HUES64 (cell line): ENCODE measurements around the gene MSI2.

Experiments used
- H3K27ac ChIP-seq: 2 replicates; pipeline ENCODE4 v1.7.0; 2013; ENCODE audit warnings: low read depth, low read length, inconsistent platforms
- H3K27me3 ChIP-seq: 2 replicates; pipeline ENCODE4 v1.6.1; 2013; ENCODE audit warnings: mild to moderate bottlenecking, low read length; ENCODE audit not compliant: insufficient read depth
- H3K36me3 ChIP-seq: 2 replicates; pipeline ENCODE4 v1.6.1; 2013; ENCODE audit warnings: mild to moderate bottlenecking, low read length; ENCODE audit not compliant: insufficient read depth
- H3K4me1 ChIP-seq: 2 replicates; pipeline ENCODE4 v1.6.1; 2013; ENCODE audit warnings: mild to moderate bottlenecking, low read length, moderate library complexity; ENCODE audit not compliant: insufficient read depth
- H3K4me3 ChIP-seq: 2 replicates; pipeline ENCODE4 v1.5.1; 2013; ENCODE audit warnings: mild to moderate bottlenecking, low read length, moderate library complexity
- H3K9ac ChIP-seq: 2 replicates; pipeline ENCODE4 v1.6.1; 2013; ENCODE audit warnings: mild to moderate bottlenecking, low read depth, low read length
- H3K9me3 ChIP-seq: 2 replicates; pipeline ENCODE4 v1.6.1; 2013; ENCODE audit warnings: low read depth, low read length; ENCODE audit not compliant: insufficient read depth
- WGBS: fragments of 150-250, 120-280 bp; methylation state at CpG from one replicate; pipeline ENCODE4 v1.1.7; 2013; ENCODE audit warnings: missing lambda C conversion rate; 5-methylcytosine and 5-hydroxymethylcytosine counted together

The MSI2 gene

DNA sequence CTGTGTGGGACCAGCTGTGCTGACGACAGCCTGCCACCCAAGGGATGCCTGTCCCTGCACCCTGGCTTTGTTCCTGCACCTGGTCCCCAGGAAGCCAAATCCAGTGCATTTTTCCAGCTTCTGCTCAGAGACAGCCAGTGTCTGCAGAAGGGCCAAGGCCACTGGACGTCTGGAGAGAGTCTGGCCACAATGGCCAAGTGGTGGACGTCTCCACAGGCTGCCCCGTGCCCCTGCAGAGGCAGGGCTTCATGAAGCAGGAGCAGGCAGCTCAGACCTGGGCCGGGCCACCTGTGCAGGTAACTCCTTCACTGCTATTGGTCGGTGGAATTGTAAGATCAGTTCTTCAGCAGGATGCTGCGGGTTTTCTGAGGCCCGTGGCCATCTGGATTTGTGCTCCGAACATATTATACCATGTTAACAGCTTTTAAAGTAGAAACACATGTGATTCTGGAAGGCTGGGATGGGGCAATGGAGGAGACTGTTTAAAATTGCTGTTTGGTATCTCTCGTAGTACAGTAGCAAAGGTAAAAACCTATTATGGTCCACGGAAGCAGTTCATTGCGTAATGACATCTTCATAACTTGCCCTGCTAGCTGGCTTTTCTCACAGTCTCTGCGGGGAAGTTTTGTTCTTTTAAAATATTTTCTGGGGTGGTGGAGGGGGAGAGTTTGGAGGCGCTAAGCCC is 303.5 kb downstream of the MSI2 start:
- Histone ChIP-seq H3K27ac (no peak overlapping the region), H3K27me3 (no peaks in the 10 kb centered on the region), H3K4me3 (no peak overlapping the region), H3K9me3 (no peaks in the 10 kb centered on the region), H3K4me1 (peaks cover 14% of the 10 kb centered on the region), H3K36me3 (no peaks in the 10 kb centered on the region), H3K9ac (no peak overlapping the region)
- 93% methylated on average over 13 of the region's 14 CpGs for WGBS

DNA sequence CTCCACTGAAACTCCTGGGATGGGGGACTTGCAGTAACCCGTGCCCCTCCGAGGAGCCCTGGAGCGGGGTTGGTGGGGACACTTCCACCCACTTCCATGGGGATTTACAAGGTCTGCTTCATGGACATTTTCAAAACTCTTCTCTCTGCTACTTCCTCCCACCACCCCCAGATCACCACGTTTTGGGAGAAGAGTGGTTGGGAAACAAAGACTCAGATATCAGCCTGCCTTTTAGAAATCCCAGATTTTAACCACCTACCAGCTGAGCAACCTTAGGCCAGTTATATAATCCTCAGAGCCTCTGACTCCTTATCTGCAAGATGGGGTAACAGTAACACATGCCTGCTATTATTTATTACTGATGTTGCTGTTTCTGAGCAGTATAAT is 304.0 kb downstream of the MSI2 start:
- H3K9me3 ChIP-seq = no peaks in the 10 kb centered on the region
- no peak overlapping the region for H3K4me3 ChIP-seq
- H3K9ac ChIP-seq = no peak overlapping the region
- H3K27me3 ChIP-seq = no peaks in the 10 kb centered on the region
- H3K36me3 ChIP-seq = no peaks in the 10 kb centered on the region
- peaks cover 13% of the 10 kb centered on the region; the same call in 1 of the 2 replicates for H3K4me1 ChIP-seq
- no peak overlapping the region for H3K27ac ChIP-seq
- WGBS = 92% methylated on average over 4 of the region's 4 CpGs

DNA sequence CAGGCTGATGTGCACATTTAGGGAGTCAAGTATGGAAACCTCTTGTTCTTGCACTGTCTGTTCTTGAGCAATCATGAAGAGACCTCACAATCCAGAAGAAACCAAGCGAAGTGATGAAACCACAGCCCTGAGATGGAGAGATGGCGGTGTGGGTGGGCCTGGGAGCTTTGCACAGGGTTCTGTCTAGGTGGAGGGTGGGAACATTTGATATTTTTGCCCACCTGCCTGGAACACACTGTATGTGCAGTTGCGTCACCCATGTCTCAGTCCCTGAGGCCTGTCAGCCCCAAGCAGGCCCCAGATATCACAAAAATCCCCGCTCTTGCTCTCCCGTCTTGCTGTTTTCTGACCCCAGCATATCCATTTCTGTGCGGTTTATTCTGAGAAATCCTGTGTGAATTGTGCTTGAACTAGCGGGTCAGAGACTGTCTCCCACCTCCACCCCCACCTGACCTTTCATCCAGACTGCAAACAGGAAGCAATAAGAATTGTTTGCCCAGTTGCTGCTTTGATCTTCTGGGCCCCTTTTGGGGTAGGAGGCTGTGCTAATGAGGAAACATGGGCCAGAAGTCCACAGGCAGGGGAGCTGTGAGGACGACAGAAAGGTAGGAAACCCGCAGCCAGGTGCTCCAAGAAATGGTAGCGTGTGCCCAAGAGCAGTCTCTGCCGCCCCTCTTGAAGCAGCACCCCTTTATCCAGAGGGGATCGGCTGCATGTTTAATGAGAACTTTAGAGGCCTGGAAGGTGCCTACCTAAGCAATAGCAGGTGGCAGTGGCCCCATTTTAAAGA is 304.9 kb downstream of the MSI2 start:
- Histone ChIP-seq H3K9ac (no peak overlapping the region), H3K4me3 (no peak overlapping the region), H3K27me3 (no peaks in the 10 kb centered on the region), H3K36me3 (no peaks in the 10 kb centered on the region), H3K9me3 (no peaks in the 10 kb centered on the region), H3K27ac (no peak overlapping the region), H3K4me1 (peaks cover 13% of the 10 kb centered on the region; the same call in 1 of the 2 replicates)
- WGBS = 88% methylated on average over 12 of the region's 12 CpGs

DNA sequence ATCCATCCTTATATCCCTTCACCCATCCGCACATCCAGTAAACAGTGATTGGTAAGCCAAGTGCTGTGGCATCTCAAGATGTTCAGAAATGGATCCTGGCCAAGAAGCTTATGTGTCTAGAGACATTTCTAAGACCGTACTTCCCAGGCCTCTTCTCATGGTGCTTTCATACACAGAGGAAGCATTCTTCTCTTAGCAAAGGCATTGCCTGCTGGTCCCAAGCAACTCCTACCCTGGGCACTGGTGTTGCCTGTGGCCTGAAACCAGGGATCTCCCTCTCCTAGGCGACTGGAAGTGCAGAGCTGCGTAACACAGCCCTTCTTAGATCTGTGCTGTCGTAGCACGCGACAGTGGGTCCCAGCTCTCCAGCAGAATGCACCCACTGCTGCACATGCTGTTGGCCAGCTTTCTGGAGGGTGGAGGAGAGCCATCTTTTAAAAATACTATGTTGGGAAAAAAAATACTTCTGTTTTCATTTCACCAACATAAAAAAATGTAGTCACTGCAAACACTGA is 305.9 kb downstream of the MSI2 start:
- Histone ChIP-seq H3K9me3 (no peaks in the 10 kb centered on the region), H3K27me3 (no peaks in the 10 kb centered on the region), H3K4me3 (no peak overlapping the region), H3K4me1 (peaks cover 12% of the 10 kb centered on the region; the same call in 1 of the 2 replicates), H3K36me3 (no peaks in the 10 kb centered on the region), H3K27ac (no peak overlapping the region), H3K9ac (no peak overlapping the region)
- WGBS = 96% methylated on average over 7 of the region's 7 CpGs

DNA sequence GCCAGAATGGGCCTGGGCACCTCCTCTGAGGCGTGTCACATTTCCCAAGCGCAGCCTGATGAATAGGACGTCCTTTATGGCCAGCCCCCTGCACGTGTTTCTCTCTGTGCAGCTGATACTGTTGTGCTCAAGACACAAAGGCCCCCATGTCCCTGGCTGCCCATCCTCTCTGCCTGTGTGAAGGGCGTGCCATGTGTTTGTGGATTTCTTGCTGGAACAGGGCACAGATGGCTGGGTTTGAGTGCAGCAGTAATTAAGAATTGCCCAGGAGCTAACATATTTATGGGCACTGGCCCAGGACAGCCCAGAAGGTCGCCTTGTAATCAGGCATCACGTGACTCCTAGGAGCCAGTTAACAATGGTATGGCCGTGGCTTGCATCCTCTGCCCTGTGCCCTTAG is 307.6 kb downstream of the MSI2 start:
- 93% methylated on average over 8 of the region's 8 CpGs for WGBS
- Histone ChIP-seq H3K27me3 (no peaks in the 10 kb centered on the region), H3K9ac (no peak overlapping the region), H3K27ac (no peak overlapping the region), H3K4me1 (0 out of 2 replicates have a peak, but pooled peaks cover 3% of the 10 kb centered on the region), H3K36me3 (no peaks in the 10 kb centered on the region), H3K9me3 (no peaks in the 10 kb centered on the region), H3K4me3 (no peak overlapping the region)

DNA sequence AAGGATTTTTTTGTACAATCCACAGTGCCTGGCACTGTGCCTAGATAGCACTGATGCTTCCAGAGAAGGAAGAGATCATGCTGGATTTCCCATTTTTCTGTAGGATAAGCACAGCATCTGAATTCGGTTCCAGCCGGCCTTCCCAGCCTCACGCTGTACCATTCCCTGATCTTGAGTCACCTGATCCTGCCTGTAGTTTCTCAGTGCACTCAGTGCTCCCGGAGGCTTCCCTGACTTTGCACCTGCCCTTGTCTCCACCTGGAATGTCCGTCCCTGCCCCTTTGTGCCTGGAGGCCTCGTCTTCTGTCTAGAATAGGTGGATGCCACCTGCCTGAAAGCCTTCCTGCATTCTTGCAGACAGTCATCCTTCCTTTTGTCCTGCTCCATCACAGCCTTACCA is 308.9 kb downstream of the MSI2 start:
- H3K27ac ChIP-seq = no peak overlapping the region
- H3K9ac ChIP-seq = no peak overlapping the region
- H3K36me3 ChIP-seq = no peaks in the 10 kb centered on the region
- no peak overlapping the region for H3K4me3 ChIP-seq
- 0 out of 2 replicates have a peak, but pooled peaks cover 3% of the 10 kb centered on the region for H3K4me1 ChIP-seq
- H3K9me3 ChIP-seq = no peaks in the 10 kb centered on the region
- H3K27me3 ChIP-seq = no peaks in the 10 kb centered on the region
- WGBS = 95% methylated on average over 6 of the region's 6 CpGs

DNA sequence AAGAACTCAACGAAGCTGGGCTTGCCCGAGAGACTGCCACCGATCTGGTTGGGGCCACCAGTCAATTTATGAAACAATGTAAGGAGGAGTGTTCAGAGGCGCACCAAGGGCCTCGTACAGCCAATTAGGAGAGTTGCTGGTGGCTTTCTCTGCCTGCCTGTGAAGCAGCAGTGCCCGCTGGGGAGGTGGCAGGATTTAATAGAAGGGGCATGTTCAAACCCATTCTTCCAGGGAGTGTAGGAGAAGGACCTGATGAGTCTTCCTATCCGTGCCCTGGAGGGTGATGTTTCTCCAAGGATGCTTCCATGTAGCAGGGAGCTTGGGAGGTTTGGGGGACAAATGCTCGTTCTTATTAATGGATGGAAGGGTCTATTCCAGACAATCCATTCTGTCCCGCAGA is 310.4 kb downstream of the MSI2 start:
- Histone ChIP-seq H3K4me1 (0 out of 2 replicates have a peak, but pooled peaks cover 3% of the 10 kb centered on the region), H3K36me3 (no peaks in the 10 kb centered on the region), H3K27me3 (no peaks in the 10 kb centered on the region), H3K9me3 (no peaks in the 10 kb centered on the region), H3K4me3 (no peak overlapping the region), H3K9ac (no peak overlapping the region), H3K27ac (no peak overlapping the region)
- 96% methylated on average over 9 of the region's 9 CpGs for WGBS

DNA sequence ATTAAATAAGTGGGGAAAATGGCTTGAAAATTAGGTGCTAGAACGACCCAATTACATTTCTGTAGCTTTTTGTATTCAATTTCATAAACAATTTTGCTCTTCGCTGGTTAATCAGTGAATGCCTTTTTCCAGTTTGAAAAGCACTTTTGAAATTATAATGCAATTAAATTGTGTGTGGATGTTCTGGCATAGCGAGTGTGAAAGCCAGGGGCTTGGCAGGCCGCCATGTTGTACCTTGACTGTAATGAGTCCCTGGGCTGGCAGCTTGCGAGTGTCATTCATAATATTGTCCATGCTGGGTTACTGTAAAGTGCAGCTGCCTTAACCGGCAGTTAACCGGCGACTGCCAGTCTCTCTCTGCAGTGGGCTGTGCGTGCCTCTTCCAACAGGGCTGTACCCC is 310.9 kb downstream of the MSI2 start:
- no peak overlapping the region for H3K9ac ChIP-seq
- no peaks in the 10 kb centered on the region for H3K27me3 ChIP-seq
- H3K4me1 ChIP-seq = 0 out of 2 replicates have a peak, but pooled peaks cover 3% of the 10 kb centered on the region
- no peak overlapping the region for H3K27ac ChIP-seq
- H3K4me3 ChIP-seq = no peak overlapping the region
- H3K36me3 ChIP-seq = no peaks in the 10 kb centered on the region
- H3K9me3 ChIP-seq = no peaks in the 10 kb centered on the region
- 97% methylated on average over 9 of the region's 9 CpGs for WGBS

DNA sequence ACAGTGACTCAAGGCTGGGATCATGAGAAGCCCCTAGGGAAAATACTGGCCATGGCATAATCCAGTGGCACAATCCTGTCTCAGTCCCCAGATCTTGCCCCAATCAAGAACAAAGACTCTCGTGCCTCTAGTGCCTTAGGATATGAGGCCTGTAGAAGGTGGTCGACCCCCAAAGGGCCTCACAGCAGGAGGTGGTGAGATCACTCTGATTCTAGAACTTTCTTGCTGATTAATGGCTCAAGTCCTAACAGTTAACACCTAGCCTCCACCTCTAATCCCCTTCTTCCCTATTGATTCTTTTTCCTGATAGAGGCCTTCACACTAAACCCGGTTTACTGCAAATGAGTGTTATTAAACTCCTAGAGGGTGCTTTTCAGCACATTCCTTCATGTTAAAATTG is 312.0 kb downstream of the MSI2 start:
- no peaks in the 10 kb centered on the region for H3K27me3 ChIP-seq
- H3K4me1 ChIP-seq = 0 out of 2 replicates have a peak, but pooled peaks cover 3% of the 10 kb centered on the region
- H3K36me3 ChIP-seq = no peaks in the 10 kb centered on the region
- no peaks in the 10 kb centered on the region for H3K9me3 ChIP-seq
- 65% methylated on average over 3 of the region's 3 CpGs for WGBS
- no peak overlapping the region for H3K9ac ChIP-seq
- no peak overlapping the region for H3K27ac ChIP-seq
- no peak overlapping the region for H3K4me3 ChIP-seq

DNA sequence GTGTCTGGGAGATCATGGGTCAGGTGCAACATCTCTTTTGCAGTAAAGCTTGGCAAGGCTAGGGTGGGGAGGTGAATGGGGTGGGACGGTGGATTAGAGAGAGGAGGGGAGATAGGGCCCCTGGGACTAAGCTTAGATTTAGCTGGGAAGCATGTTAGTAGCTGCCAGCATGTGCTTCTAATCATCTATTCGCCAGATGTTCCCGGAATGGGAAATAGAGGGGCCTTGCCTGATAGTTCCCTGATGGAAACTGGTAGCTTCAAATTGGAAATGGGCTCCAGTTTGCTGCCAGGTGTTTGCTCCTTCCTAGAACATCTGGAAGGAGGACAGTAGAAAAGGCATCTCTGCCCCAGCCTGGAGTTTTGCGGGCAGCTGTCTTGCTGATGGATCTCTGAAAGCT is 312.7 kb downstream of the MSI2 start:
- H3K27ac ChIP-seq = no peak overlapping the region
- H3K4me3 ChIP-seq = no peak overlapping the region
- H3K36me3 ChIP-seq = no peaks in the 10 kb centered on the region
- H3K9me3 ChIP-seq = no peaks in the 10 kb centered on the region
- H3K4me1 ChIP-seq = 0 out of 2 replicates have a peak, but pooled peaks cover 3% of the 10 kb centered on the region
- H3K27me3 ChIP-seq = no peaks in the 10 kb centered on the region
- H3K9ac ChIP-seq = no peak overlapping the region
- 91% methylated on average over 4 of the region's 4 CpGs for WGBS

DNA sequence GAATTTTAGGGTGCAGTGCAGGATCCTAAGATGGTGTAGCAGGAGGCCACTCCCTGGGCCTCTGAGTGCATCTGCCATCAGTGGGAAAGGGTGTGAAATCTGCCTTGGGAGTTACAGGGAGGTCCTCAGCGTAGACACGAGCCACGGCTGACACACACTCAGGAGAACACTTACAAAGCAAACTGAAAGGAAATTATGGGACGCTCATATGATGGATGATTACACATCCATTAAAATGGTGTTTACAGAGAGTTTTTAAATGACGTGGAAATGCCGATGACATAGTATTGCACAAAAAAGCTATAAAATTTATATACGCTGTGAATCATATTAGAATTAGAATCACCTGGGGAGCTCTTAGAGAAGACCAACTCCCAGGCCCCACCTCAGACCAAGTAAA is 313.5 kb downstream of the MSI2 start:
- Histone ChIP-seq H3K36me3 (no peaks in the 10 kb centered on the region), H3K27ac (no peak overlapping the region), H3K27me3 (no peaks in the 10 kb centered on the region), H3K9me3 (no peaks in the 10 kb centered on the region), H3K9ac (no peak overlapping the region), H3K4me1 (0 out of 2 replicates have a peak, but pooled peaks cover 3% of the 10 kb centered on the region), H3K4me3 (no peak overlapping the region)
- 98% methylated on average over 6 of the region's 7 CpGs for WGBS
